HG03442 (cell line): ENCODE results near the gene TMEM214.

Source experiments
- ATAC-seq: cut with Tn5 transposase; IDR thresholded peaks from one replicate; pipeline ENCODE4 v1.9.1; 2021; ENCODE audit warnings: mild to moderate bottlenecking, moderate library complexity; ENCODE audit not compliant: unreplicated experiment

Gene TMEM214

DNA sequence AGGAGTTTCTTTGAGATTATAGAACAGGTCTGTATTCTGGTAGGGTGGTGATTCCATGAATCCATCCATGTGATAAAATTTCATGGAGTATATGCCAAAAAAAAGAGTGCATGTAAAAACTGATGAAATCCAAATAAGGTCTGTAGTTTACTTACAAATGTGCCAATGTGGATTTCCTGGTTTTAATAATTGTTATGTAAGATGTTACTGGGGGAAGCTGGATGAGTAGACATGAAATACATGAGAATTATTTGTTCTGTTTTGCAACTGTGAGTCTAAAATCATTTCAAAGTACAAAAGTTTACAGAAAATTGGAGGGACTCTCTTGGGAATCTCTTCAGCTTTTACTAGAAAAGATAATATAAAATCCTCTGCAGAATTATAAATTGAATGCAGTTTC, 23.7 kb upstream of the TMEM214 start:
- no peak for ATAC-seq

DNA sequence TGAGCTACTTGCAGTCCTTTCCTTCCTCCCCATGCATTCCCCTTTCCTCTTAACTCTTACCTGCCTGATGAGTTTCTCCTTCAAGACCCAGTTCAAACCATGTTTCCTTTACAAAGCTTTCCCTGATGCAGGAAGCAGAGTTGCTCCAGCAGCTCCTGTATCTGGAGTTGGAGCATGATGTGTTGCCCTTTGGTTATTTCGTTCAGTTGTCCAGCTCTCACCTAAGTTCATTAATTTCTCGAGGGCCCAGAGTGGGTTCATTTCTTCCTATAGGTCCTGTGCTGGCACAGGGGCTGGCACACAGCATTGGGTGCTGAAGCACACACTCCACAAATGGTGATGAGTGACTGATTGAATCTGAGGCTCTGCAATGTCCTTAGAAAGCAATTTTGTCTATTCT, 23.0 kb upstream of the TMEM214 start:
- no peak for ATAC-seq

DNA sequence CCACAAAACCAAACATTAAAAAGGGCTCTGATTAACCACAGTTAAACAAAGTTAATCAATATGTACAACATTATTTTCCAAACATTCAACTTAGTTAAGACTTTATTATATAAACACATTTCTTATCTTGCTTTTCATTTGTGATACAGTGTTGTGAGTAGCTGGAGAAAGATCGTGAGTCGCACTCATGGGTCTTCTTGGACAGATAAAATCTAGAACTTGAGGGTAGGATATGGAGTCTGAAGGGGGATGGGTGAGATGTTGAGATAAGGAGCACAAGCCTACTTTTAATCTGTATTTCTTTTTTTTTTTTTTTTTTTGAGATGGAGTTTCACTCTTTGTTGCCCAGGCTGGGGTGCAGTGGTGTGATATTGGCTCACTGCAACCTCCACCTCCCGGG, 22.6 kb upstream of the TMEM214 start:
- ATAC-seq = no peak

DNA sequence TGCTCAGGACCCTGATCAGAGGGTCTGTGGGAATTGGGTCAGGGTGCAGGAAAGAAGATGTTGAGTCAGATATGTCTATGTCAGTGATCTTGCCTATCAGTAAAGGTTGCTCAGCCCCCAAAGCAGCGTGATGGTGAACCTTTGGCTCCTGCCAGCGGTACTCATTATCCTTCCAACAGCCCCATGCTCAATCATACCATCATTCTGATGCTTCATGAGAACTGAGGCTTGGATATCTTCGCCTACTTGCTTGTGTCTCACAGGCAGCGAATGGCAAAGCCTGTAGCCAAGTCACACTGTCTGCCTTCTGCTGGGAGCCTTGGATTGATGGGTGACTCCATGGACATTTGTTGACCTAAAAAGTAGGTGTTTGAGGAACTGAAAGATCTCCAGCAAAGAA, 19.0 kb upstream of the TMEM214 start:
- ATAC-seq = no peak

DNA sequence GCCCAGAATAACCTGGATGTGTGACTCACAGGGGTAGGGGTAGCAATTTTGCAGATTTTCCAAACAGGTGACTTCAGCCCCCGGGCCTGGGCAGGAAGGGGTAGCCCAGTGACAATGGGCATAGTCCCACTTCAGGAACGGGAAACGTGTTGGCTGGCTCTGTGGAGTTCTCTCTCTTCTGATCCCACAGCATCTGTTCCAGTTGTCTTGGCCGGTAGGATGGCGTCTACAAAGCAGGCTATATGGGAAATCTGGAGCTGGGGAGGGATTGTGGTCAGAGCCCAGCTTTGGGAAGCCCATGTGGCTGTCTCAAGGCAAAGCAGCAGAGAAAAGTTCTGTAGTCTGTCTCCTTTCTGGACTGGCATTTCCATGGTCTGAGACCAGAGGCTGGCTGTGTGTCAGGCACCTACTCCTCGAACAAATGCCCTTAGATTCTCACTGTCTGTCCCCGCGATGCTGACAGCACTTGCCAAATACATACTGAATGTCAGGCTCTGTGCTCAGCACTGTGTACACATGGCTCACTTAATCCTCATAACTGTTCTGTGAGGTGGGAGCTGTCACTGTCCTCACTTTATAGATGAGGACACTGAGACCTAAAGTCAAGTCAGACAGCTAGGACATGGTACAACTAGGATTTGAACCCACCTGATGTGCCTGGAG, 17.9 kb upstream of the TMEM214 start:
- ATAC-seq = no peak

DNA sequence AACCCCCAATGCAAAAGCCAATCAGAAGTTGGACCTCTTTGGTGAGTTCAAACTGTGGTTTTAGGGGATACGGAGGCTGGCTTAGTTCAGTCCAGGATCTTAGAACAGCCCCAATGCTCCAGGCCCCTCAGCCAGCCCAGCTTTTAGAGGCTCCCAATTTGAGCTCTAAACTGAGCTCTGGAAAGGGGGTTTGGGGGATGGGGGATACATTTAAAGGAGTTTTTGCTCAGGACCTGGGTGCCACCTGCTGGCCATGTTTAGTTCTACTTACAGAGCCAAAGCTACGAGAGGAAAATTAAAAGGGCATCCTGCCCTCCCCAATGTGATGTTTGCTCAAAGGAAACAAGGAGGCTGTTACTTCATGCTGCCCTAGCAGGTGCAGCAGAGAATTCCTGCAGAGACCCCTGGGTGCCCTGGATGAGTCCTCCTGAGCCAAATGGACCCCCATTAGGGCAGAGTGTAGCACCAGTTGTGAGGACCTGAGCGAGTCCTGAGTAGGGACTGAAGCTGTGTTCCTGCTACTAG, 15.9 kb upstream of the TMEM214 start:
- no peak for ATAC-seq

DNA sequence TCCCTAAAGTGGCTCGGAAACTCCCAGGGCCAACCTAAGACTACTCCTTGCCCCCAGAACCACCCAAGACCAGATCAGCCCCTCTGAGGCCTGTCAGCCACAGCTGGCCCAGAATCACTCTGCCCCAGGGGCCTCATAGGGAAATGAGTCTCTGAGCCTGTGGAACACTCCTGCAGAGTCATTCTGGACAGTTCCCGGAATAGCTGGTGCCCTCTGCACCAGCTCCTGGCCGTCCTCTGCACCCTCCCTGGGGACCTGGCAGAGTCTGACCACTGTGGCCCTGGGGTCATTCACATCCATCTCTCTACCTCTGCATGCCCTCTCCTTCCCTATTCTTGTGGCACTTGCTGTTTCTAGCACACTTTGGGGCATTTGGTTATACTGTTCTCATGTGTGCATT, 14.6 kb upstream of the TMEM214 start:
- no peak for ATAC-seq

DNA sequence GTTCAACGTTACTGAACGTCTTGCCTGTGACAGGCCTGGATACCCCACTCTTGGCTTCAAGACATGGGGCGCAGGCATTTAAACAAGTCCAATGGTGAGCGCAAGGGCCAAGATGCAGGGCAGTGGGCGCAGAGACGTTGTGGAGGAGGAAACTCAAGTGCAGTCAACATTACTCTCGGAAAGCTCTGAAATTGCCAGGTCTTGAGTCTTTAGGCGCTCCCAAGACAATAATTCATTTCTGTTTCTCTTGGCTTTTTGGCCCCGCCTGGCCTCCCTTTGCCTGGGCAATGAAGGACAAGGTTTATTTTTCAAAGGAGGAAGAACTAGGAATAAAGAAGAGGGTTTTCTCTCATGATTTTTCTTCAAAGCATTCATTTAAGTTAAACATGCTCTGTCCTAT, 13.3 kb upstream of the TMEM214 start:
- ATAC-seq = no peak

DNA sequence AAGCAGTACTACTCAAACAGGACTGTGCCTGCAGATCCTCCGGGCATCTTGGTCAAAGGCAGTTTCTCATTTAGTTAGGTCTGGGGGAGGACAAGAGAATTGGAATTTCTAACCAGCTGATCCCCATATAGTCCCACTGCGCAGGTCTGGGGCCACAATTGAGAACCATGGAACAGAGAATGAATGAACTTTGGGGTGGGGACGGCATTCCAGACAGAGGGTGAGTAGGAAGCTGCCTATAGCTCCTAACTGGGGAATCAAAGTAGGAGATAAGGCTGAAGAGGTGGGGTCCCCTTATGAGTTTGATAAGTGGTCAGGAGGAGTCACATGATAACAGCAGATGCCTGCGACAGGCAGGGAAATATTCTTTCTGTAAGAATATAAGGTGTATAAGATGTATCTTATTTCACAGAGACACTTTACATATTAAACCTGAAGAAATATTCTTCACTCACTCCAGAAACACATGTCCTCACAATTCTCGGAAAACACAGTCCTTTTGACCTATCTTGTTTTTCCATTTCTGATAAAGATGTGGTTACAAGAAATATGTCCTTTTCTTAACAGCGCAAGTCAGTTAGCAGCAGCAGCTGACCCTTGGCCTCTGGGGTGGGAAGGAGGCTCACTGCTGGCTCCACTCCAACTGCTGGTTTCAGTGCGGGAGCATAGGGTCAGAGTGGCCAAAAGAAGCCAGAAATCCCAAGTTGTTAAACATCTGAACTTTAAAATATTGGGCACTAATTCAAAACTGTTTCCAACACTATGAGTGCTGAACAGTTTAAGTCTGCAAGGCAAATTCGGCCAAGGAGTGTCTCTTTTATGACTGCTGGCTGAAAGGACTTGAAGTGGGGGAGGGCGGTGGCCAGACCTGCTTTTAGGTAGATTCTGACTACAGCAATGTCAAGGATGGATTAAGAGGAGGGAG, 12.6 kb upstream of the TMEM214 start:
- no peak for ATAC-seq

DNA sequence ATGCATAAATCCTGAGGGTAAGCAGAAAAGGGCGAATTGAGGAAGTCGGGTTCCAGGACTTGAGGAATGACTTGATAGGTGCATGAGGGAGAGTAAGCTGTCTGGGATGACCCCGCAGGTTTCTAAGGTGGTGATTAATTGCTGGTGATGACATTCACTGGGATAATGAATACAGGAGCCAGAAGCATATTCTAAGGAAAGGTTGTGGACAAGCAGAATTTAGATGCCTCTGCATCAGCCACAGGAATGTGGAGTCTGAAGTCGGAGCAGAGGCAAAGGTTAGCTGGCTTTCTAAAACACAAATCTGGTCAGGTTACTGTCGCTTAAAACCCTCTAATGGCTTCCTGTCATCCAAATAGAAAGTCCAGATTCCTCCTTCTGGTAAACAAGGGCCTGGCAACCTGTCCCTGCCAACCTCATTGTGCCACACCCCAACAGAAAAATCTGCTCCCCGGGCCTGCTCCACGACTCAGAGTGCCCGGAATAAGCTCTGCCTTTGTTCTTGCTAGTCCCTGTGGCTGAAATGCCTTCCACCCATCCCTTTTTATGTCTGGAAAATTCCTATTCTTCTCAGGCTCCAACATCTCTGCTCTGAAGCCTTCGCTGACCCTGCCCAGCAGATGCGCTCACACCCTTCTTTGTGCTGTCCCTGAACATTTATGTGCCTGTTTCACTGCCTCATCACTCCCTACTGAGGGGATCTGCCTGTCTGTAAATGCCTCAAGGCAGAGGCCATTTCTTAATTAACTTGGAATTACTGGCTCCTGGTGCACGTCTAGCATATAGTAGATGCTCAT, 11.3 kb upstream of the TMEM214 start:
- no peak for ATAC-seq

DNA sequence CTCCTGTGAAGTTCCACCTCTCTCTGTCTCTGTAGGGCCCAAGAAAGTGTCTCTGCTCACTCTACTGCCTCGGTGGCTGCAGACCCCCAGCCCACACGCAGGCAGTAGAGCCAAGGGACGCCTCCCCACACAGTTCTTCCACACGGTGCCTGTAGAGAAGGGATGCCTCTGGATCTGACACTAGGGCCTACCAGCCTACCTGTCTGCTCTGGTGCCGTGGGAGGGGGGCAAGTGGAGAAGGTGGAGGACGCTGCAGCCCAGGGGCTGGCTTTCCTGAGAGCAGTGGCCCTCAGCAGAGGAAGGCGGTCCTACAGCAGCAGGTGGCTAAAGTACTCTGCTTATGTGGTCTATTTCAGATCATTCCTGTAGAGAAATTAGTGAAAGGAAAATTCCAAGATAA, 9.0 kb upstream of the TMEM214 start:
- no peak for ATAC-seq

DNA sequence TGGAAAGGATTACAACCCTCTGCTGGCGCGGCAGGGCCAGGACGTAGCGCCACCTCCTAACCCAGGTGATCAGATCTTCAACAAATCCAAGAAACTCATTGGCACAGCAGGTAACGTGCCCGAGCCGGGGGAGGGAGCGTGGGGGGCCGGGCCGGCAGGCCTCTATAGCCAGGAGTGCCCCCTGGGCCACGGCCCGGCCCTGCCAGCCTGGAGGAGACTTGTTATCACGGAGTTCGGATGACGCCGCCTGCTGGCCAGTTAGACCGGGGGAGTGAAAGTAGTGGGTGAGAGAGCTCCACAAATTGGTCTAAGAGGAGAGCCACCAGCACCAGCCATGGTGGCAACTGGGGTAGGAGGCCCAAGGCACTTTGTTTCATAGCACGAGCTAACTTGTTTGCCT, 8.6 kb upstream of the TMEM214 start:
- ATAC-seq = no peak

DNA sequence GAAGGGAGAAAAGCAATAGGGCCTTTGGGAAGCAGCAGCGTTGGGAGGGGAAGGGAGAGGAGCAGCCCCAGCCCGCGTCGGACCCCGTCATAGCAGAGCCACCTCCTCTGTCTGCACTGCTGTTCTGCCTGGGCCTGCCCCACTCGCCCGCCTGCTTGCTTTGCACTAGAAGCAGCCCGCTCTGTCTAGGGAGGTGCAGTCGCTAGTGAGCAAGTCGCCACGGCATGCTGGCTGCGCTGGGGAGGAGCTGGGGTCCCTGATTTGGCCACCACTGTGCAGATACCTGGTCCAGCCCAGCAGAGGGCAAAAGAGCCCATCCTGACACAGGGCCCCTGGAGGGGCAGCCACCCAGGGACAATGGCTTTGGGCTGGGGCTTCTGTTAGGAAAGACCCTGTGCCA, 8.0 kb upstream of the TMEM214 start:
- no peak for ATAC-seq

DNA sequence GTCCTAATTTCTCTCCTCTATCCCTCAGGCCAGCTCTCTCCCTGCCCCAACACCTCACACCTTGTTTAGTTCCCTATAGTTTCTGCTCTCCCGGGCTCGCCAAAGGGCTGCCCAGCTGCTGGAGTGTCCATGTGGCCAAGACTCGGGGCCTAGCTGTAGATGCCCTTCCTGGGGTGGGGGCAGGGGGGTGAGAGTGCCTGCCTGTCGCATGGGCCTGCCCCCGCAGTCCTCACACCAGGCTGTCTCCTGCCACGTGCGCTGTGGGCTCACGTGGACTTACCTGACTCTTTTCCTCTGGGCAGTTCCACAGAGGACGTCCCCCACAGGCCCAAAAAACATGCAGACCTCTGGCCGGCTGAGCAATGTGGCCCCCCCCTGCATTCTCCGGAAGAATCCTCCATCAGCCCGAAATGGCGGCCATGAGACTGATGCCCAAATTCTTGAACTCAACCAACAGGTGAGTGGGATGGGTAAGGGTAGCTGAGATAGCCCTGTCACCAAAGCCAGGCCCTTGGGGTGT, 7.4 kb upstream of the TMEM214 start:
- ATAC-seq = no peak

DNA sequence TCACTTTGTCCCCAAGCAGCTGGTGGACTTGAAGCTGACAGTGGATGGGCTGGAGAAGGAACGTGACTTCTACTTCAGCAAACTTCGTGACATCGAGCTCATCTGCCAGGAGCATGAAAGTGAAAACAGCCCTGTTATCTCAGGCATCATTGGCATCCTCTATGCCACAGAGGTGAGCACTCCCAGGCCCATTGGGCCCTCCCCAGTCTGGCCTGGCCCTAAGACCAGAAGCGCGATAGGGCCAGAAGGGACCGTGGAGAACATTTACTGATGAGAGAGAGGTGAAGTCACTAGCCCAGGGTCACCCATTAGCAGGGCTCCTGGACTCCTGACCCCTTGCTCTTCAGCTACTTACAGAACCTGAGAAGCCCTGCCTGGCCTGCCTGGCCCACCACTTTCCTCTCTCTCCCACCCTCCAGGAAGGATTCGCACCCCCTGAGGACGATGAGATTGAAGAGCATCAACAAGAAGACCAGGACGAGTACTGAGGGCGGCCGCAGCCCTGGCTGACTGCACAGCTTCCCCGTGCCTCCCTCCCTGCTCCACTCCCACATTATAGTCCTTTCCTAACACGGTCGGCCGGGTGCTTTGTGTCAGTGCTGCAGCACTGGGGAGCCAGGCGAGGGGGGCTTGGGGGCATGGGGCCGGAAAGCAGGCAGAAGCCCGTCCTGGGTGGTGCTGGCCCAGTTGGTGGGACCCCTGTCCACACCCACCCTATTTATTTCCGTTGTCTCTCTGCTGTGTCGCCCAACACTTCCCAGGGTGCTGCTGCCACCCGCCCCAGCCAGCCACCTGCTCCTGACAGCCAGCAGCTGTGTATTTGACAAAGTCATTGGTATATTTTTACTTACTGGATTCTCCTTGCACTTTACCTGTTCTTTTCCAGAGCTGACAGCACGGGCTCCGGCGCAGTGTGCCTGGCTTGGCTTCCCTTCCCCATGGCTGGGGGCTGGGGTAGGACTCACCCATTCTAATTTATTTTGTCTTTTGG, 6.6 kb upstream of the TMEM214 start:
- ATAC-seq = no peak

DNA sequence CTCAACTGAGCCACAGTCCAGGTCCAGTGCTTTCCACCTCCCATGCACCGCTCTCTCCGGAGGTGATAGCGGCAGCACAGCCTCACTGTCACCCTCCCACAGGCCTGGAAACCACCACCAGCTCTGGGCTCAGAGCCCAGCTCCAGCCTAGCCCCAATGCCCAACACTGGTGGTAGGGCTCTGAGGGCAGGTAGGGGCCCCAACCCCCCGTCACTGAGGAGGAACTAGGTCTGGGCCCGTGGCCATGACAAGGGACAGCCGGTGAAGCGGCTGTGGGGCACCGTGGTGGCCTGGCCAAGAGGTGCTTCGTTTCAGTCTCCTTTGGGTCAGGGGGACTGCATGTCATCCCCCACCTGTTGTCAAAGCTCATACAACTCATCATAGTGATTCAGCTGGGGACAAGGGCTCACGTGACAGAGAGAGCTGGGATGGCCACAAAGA, 5.5 kb upstream of the TMEM214 start:
- ATAC-seq = no peak

DNA sequence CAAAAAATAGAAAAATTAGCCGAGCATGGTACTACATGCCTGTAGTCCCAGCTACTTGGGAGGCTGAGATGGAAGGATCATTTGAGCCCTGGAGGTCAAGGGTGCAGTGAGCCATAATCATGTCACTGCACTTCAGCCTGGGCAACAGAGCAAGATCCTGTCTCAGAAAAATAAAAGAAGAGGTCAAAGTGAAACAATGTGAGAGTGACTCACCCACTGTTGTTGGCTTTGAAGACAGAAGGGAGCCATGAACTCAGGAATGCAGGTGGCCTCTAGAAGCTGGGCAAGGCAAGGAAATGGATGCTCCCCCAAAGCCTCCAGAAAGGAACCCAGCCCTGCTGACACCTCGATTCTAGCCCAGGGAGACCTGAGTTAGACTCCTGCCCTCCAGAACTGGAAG, 3.7 kb upstream of the TMEM214 start:
- no peak for ATAC-seq

DNA sequence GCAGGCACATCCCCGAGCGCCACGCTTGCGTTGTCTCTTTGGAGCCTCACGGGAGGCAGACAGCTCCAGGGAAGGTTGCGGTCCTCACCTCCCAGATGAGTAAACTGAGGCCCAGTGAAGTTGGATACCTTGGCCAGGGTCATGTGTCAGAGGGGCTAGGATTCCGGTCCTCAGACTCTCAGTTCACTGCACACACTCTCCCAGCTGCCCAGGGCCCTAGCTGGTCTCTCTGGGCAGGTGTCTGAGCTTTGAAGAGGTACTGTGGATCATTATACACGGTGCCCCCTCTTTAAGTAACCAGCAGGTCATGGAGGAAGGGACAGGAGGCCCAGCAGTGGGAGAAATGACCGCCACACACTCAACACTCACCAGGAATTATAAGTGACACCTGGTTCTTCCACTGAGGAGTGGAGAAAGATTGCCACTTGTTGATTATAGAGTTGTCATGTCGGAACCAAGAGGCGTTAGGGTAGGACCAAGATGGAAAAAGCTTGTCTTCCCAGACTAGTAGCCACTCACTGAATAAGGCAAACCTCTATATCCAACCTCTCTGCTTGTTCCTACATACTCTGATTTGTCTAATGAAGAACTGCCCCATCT, 588 bp downstream of the TMEM214 start:
- ATAC-seq = peak; percentile 5

DNA sequence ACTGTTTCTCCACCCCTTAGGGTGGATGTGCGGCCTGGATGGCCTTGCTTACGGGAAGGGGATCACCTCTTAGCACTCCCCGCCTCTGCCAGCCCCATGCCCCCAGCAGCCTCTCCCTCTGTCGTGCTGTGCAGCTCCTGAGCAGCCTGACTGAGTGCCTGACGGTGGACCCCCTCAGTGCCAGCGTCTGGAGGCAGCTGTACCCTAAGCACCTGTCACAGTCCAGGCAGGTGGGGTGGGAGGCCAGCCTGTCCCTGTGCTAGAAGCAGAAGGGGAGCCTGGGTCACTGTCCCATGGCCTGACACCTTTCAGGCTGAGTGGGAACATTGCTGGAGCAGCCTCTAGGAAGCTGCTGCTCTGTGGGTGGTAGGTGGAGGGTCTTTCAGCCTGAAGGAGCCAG, 5.2 kb downstream of the TMEM214 start:
- ATAC-seq = no peak
